HG03280 (cell line): ENCODE measurements around the gene FSTL4.

ENCODE experiments used
- ATAC-seq: cut with Tn5 transposase; IDR thresholded peaks from one replicate; pipeline ENCODE4 v1.9.1; 2021; ENCODE audit warnings: mild to moderate bottlenecking, moderate library complexity; ENCODE audit not compliant: unreplicated experiment

Gene FSTL4

DNA sequence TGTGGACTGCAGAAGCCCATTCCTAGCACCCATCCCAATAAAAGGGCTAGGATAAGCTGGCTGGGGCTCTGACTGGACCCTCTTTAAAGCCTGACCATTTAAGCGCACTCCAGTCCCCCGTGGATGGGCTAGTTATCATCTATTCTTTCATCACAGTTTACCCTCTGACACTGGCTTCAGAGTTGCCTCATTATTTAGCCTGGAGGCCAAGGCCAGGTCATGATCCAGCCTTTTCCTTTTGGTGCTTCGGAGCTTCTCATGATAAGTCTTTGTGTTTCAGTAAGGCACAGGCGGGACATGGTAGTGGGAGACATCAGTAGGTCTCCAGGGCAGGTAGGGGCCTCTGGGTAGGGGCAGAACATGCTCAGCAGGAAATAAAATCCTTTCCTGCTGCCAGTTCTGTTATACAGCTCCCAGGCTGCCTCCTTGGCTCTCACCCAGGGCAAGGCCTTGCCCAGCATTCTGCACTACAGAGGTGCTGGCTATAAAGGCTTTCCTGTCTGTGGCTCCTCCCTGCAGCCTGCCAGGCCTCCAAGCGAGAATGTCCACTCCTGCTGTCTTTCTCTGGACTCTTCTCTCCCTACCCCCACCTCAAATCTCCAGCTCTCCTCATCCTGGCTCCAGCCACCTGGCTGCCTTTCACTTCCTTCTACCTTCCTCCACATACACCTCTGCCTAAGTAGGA is 128.8 kb downstream of the FSTL4 start:
- no peak for ATAC-seq

DNA sequence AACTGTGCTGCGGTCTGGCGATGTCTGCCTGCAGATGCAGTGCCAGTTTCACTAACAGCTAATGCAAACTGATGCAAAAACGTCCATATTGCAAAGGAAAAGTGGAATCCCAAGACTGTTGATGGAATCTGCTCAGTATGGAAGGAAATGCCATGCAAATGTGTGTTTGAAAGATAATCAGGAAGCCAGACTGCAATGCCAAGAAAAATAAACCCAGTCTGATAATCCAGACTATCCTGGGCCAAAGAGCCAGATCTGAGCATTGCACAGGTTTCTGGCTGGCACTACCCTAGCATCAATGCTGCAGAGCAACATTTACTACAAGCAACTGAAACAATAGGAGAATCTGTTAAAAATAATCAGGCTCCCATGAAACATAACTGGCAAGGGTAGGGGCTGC is 130.3 kb downstream of the FSTL4 start:
- ATAC-seq = no peak

DNA sequence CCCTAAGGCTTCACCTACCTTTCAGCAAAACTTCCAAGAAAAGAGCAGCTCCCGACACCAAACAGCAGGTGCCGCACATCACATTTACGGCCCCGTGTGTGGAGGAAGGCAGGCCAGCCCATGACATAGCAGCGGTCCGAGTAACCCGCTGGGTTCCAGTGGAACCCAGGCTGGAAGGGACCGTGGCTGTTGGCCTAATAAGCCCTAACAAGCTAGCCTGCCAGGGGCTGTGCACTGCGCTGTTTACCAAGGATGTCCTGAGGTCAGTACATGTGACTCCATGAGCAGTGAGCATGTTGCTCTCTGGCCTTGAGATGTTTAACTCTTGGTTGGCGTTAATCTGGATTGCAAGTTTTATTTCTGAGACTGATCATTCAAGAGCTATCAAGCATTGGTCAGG is 131.5 kb downstream of the FSTL4 start:
- ATAC-seq = no peak

DNA sequence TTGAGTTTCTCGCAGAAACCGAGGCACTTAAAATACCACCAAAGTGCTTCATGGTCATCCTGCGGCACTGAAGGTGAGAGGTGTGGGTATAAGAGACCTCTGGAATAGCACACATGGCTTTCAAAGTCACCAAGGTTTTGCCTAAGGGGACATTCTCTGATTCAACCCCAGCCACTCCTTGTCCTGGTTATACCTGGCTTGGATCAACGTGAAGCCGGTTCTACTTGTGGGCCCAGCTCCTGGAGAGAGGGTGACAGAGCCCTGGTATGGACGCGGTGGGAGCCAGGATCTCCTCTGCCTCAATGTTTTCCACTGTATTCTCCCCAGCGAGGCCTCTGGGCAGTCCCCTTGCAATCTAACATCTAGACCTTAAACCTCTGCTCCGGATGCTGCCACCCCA is 132.0 kb downstream of the FSTL4 start:
- no peak for ATAC-seq

DNA sequence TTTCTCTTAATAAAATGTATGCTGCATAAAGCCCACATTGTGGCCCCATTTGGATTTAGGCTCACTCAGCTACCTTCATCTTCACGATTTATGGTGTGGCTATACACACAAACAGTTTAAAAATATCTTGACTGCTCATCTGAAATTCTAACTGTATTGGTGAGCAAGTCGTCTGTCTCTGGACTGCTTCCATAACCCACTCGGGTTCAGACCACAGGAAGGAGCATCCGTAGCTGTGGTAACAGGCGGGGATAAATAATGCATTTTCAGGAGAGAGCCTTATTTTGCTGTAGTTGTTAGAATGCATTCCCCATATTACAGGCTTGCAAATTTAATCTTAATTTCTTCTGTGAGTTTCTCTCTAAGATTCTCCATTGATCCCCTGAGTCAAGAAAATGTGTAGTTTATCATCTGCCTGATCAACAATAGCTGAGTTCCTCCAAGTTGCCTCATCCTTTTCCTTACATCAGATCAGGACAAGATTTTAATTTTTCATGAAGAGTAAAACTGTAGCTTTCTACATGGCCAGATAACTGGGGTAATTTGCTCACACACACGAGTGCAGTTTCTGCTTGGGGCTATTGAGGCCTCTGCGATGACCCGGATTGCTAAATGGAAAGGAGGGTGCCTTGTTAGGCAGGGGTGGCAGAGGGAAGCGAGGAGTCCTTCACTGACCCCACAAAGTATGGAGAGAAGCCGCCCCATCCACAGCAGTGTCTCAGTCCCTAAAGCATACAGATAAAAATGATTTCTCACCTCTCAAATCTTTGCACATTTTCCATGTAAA is 133.9 kb downstream of the FSTL4 start:
- ATAC-seq = no peak

DNA sequence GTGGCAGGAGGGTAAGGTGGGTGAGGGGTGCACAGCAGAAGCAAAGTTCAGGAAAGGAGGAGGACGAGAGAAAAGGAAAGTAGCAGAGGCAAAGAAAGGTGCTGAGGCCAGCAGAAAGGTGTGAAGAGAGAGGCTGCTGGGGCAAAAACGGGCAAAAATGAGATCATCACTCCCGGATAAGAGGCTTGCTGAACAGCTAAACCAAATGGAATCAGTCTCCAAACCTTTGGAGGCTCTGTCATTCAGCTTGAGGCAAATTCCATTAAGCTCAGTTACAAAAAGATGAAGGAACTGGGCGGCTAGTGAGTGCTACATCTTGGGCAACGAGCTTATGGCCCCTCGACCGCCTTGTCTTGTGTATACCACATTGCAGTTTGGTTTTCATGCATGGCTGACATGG is 136.4 kb downstream of the FSTL4 start:
- no peak for ATAC-seq

DNA sequence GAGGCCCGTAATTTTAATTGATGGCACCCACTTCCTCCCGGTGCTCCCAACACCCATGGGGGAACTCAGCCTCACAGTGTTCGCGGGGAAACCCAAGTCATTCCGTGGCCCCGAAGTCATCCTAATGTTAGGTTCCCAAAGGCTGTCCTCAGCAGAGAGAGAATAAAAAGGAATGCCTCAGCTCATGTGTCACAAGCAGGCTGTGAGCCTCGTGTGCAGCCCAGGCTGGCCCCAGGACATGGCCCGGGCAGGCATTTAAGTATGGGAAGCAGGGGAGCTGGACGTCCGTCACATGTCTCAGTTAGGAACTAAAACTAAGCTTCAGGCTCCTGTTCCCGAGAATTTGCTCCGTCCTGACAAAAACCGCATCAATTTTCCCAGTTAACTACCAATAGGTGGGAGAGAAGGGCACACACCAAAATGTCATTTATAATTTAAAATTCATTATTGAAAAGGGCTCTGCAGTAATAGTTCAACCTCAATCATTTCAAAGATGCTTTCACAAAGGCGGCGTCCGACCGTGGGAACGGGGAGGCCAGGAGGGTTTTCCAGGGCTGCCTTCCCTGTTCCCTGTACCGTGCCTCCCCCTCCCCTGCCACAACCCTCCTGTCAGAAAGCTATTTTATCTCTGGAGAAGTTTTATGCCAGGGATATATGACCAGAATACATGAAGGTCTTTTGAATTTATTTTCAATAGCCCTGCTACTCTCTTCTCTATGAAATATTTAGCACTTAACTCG is 137.3 kb downstream of the FSTL4 start:
- ATAC-seq = no peak

DNA sequence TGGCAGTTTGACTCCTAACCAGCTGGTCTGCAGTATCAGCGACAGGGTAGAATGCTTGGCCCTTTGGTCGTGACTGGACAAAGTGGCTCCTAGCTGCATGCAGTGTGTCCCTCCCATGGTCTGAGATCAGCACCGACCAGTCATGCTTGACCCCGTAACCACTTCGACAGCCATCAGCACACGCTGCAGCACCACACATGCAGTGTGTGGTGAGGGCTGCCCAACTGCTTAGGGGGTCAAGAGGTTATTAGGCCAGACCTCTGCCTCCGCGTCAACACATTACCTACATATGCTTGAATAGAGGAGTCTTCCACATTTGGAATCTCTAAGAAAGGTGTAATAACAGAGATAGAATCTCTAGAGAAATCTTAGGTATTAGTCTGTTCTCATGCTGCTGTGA is 139.1 kb downstream of the FSTL4 start:
- ATAC-seq = no peak

DNA sequence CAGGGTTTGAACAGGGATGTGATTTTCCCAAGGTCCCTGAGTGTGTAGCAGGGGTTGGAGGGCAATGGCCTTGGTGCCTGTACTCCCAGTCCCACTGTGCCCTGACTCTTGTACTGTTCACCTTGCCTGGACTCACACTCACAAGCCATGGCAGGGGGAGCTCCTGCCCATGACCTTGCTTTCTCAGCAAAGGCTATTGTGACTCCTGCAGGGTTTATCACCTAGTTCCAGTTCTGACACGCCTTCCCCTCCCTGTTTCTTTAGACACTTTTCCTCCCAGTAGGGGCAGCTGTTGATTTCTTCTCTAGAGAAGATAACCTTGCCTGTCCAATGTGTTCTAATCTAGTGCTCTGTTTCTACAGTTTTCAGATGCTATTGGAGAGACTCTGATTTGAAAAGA is 139.5 kb downstream of the FSTL4 start:
- ATAC-seq = no peak

DNA sequence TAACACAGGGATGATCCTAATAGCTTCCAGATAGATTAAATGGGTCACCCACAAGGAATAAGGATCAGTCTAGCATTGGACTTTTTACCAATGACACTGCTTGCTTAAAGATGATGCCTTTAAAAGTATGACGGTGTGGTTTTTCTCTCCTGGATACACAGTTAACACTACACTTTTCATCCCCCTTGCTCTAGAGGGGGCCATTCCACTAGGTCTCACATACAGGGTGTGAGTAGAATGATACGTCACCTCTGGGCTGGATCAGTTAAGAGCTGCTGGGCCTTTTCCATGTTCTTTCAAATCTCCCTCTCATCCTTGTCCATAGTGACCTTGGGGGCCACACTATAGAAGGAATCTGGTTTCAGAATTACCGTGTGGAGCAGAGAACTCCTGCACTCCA is 140.6 kb downstream of the FSTL4 start:
- no peak for ATAC-seq

DNA sequence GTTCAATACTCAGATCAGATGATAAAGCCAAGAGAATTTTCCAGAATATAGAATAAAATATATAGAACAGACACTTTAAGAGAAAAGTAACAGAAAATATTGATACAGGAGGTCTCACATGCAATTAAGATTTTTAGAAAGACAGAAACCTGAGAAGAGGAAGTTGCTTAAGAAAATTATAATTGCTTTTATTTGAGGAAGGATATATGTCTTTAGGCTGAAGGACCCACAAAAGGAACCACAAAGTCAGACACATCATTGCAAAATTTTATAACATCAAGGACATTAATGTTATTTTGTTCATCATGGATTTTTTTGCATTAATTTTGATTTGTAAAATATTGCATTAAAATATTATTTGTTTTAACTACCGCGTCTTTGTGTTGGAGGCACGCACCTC is 141.5 kb downstream of the FSTL4 start:
- no peak for ATAC-seq

DNA sequence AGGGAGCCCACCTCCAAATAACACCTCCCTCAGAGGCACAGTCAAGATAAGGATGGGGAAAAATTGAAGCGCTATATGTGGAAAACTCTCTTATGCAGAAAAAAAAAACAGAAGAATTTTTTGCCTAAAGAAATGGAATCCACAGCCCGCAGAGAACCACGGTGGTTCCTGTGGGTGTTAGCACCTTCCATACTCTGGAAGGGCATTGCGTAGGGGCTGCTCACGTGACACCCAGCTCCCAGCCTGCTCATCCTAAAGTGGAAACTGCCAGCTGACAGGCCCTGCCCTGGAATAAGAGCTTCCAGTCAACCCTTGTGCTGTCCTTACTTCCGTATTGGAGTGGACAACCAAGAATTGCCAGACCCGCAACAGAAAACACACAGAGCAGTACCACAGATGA is 142.5 kb downstream of the FSTL4 start:
- no peak for ATAC-seq

DNA sequence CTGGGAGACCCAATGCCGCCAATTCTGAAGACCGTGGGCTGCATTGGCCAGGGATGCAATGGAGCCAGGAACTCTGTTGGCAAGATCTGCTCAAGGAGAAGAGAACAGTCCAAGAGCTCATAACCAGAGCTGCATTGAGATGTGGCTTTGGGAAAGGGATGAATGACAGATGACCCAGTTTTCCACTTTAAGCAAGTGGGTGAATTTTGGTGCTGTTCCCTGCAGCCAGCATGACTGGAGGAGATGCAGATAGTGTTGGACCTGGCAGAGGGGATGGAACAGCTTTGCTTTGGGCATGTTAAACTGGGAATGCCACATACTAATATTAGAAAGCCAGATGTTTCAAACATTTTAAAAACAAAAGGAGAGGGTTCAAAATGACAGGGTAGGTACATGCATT is 143.1 kb downstream of the FSTL4 start:
- no peak for ATAC-seq

DNA sequence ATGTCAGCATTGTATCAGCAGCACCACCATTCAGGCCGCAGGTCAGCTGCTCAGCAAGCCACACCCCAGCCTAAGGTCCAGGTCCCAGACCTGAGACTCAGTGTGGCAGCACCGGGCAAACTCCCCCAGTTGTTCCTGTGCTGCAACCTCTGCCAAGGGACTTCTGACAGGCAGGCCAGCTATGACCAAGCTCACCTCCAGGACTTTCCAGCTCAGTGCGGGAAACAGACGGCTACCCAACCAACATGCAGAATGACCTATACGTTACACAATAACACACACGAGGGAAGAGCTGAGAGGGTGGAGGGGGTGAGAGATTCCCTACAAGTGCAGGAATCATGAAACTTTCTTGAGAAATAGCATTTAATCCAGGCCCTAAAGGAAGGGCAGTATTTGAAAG is 143.7 kb downstream of the FSTL4 start:
- ATAC-seq = no peak

DNA sequence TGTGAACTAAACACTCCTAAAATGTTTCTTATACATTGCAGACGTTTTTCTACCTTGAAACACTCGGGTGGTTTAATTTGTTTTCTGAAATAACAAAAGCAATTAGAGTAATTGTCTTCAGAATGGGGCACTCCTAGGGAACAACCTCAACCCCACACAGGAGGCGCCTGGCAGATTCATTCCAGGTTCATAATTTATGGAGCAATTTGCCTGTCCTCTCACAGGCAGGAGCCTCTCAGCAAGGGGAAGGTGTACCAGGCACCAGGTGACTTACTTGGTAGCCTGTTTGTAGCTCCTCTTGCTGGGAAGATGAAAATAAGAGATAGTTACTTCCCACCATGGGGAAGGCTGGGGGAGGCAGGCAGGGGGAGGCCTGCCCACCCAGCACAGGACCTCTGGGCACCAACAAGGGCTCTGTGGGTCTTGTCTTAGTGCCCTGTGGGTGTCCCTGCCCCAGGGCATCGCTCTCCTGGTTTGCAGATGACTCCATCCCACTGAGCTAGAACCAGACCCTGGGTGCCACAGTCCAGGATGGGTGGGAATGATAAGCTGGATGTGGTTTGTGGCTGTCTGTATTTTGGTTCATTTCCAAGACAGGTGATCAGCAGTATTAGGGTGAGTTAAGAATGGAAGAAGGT is 144.4 kb downstream of the FSTL4 start:
- no peak for ATAC-seq

DNA sequence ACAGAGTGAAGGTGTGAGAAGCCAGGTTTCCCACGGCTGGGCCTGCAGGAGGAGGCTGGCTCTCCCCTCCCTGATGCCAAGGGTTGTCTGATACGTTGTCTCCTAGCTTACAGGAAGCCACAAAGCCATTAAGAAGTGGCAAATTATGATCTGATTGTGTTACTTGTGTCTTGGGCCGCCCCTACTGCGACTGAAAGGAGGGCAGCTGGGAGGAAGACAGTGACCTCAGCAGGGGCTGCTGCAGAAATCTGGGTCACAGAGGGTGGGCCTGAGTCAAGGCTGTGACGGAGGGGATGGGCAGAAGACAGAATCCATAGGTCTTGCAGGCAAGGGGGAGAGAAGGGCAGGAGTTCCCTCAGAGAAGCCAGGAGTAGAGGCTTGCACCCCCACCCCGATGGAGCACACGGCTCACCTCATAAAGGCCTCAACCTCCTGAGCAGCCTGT is 145.0 kb downstream of the FSTL4 start:
- ATAC-seq = no peak

DNA sequence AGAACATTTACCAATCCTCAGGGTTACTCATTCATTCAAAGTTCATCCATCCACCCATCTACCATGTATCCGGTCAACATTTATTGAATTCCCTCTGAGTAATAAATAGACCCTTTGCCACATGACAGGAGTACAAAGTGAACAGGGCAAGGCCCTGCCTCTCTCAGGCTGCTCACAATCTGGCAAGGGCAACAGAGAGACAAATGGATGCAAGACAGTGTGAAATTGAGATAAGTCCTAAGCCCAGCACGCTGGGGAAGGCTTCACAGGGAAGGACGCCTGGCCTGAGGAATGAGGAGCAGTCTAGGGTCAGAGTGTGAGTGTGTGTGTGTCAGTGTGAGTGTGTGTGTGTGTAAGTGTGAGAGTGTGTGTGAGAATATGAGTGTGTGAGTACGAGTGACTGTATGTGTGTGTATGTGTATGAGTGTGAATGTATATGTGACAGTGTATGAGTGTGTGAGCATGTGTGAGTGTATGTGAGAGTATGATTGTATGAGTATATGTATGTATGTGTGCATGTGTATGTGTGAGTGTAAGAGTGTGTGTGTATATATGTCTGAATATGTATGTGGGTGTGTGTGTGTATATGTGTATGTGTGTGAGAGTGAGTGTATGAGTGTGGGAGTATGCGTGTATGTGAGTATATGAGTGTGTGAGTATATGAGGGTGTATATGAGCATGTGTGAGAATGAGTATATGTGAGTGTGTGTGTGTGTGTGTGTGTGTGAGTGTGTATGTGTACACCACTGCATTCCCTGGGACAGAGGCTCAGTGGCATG is 145.6 kb downstream of the FSTL4 start:
- no peak for ATAC-seq

DNA sequence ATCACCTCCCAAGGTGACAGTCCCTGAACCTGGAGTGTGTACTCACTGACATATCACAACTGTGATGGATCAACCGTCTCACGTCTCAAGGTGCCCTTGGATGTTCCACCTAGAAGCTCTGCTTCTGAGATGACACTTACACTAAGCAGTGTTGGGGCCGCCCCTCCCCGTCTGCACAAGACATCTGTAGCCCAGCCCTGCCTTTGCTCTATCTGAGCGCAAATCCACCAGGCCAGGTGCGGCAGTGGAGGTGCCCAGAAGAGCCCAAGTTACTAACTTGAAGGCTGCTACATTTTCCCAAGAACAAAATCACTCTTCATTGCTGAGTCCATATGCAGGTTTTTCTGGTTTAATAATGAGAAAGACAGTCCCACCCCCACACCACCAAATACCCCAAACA is 148.3 kb downstream of the FSTL4 start:
- ATAC-seq = no peak

DNA sequence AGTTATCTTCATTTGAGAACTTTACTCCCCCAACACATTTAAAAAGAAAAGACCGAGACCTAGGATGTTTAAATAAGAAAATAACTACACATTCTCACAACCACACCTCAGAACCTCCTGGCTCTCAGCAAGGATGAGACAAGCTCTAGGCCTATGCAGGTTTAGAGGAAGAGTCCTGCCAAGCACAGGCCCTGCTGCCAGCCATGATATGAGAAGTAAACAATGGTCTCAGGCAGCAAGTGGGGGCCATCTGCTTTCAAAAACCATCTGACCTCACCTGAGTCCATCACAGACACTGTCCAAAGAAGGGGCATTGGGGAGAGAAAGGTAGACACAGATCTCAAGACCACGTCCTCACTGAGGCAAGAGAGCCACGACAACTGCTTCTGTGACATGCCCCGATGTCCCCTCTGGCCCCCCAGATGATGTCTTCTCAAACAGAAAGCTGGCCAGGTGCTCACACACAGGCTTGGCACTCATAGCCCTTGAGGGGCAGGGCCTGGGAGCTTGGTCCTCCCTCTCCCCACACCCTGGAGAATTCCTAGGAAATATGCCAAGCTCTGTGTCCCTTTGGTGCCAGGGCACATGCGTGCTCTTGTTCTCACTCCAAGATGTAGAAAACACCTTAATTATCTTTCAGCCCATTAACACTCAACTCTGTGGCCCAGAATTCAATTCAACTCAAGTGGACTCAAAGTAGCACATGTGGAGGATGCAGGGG is 150.4 kb downstream of the FSTL4 start:
- no peak for ATAC-seq

DNA sequence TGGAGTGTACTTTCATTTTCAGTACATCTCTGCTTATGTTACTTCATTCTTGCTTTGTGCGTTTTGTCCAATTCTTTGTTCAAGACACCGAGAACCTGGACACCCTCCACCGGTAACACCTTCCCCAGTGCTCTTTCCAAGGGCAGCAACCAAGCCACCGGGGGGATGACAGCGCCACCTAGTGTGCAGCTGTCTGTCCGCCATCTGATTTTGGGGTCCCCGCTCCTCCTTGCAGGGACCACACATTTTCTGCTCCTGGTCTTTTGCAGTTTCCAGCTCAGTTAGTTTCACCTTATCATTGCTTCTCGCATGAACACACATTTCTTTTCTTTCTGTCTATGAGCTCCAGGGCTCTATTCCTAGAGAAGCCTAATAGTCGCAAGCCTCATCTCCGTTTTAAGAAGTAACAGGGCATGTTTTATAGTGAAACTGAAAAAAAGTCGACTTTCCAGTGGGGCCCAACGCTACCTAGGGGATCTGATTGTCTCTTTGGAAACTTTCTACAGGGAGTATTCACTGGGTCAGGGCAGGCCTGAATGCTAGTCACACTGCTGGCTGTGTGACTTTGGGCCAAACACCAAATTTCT is 152.1 kb downstream of the FSTL4 start:
- no peak for ATAC-seq
